ENCODE results near the gene UBE3C. TPM values are rescaled to one million over a fixed set of nuclear protein-coding genes. Genes with fewer than 3 reads are reported as not detected.
"Not testable (repeated sequence)": the region's sequence is repeated elsewhere in the genome, so short reads cannot be mapped to it uniquely, and the experiment has no call there.

UBE3C gene
- total RNA-seq, 1 experiment from 2014 or later, result 50.2 TPM

- no peak for DNase-seq (ENCODE audit: low spot score)
- in situ Hi-C loops (cut with HindIII; ENCODE audit: low sequenced_read_pairs), result no loop called here
These were observed 124.4 kb downstream of the UBE3C start for GRCh38 chr7:157263156-157263555.

GRCh38 chr7:157265051-157265450 lies 126.3 kb downstream of the UBE3C start:
- DNase-seq (ENCODE audit: low spot score), result no peak
- in situ Hi-C loops (cut with HindIII; ENCODE audit: low sequenced_read_pairs), result no loop called here

GRCh38 chr7:157266272-157266671 lies 127.5 kb downstream of the UBE3C start:
- DNase-seq (ENCODE audit: low spot score), result no peak
- in situ Hi-C loops (cut with HindIII; ENCODE audit: low sequenced_read_pairs), result no loop called here

GRCh38 chr7:157267516-157267915 lies 128.8 kb downstream of the UBE3C start:
- in situ Hi-C loops (cut with HindIII; ENCODE audit: low sequenced_read_pairs), result no loop called here
- DNase-seq (ENCODE audit: low spot score), result no peak

GRCh38 chr7:157267956-157268355 lies 129.2 kb downstream of the UBE3C start:
- in situ Hi-C loops (cut with HindIII; ENCODE audit: low sequenced_read_pairs), result no loop called here
- DNase-seq (ENCODE audit: low spot score), result no peak

GRCh38 chr7:157268540-157268939 lies 129.8 kb downstream of the UBE3C start:
- DNase-seq (ENCODE audit: low spot score), result no peak
- in situ Hi-C loops (cut with HindIII; ENCODE audit: low sequenced_read_pairs), result no loop called here

GRCh38 chr7:157269341-157270059 lies 130.8 kb downstream of the UBE3C start:
- in situ Hi-C loops (cut with HindIII; ENCODE audit: low sequenced_read_pairs), result no loop called here
- DNase-seq (ENCODE audit: low spot score), result no peak

GRCh38 chr7:157270060-157270444 lies 131.3 kb downstream of the UBE3C start:
- no peak for DNase-seq (ENCODE audit: low spot score)
- in situ Hi-C loops (cut with HindIII; ENCODE audit: low sequenced_read_pairs), result no loop called here

- no peak for DNase-seq (ENCODE audit: low spot score)
- in situ Hi-C loops (cut with HindIII; ENCODE audit: low sequenced_read_pairs), result no loop called here
These were observed 132.7 kb downstream of the UBE3C start for GRCh38 chr7:157271315-157271990.

- in situ Hi-C loops (cut with HindIII; ENCODE audit: low sequenced_read_pairs), result no loop called here
- no peak for DNase-seq (ENCODE audit: low spot score)
These were observed 133.2 kb downstream of the UBE3C start for GRCh38 chr7:157271991-157272324.

- in situ Hi-C loops (cut with HindIII; ENCODE audit: low sequenced_read_pairs), result no loop called here
- no peak for DNase-seq (ENCODE audit: low spot score)
These were observed 133.9 kb downstream of the UBE3C start for GRCh38 chr7:157272351-157273207.

GRCh38 chr7:157273208-157274093 lies 134.7 kb downstream of the UBE3C start:
- in situ Hi-C loops (cut with HindIII; ENCODE audit: low sequenced_read_pairs), result no loop called here
- peak; percentile 65 for DNase-seq (ENCODE audit: low spot score)

GRCh38 chr7:157274094-157274634 lies 135.4 kb downstream of the UBE3C start:
- in situ Hi-C loops (cut with HindIII; ENCODE audit: low sequenced_read_pairs), result not testable (repeated sequence)

GRCh38 chr7:157274991-157275427 lies 136.3 kb downstream of the UBE3C start:
- in situ Hi-C loops (cut with HindIII; ENCODE audit: low sequenced_read_pairs), result no loop called here
- no peak for DNase-seq (ENCODE audit: low spot score)

More at GRCh38 chr7:157274094-157274634, 135.4 kb downstream of the UBE3C start:
- not testable (repeated sequence) for DNase-seq (ENCODE audit: low spot score)

- in situ Hi-C loops (cut with HindIII; ENCODE audit: low sequenced_read_pairs), result no loop called here
- no peak for DNase-seq (ENCODE audit: low spot score)
These were observed 137.4 kb downstream of the UBE3C start for GRCh38 chr7:157276091-157276561.

- peak; percentile 17 for DNase-seq (ENCODE audit: low spot score)
- in situ Hi-C loops (cut with HindIII; ENCODE audit: low sequenced_read_pairs), result no loop called here
These were observed 138.2 kb downstream of the UBE3C start for GRCh38 chr7:157276731-157277562.

- DNase-seq (ENCODE audit: low spot score); in situ Hi-C loops (cut with HindIII; ENCODE audit: low sequenced_read_pairs): not testable (repeated sequence)
These were observed 138.8 kb downstream of the UBE3C start for GRCh38 chr7:157277568-157277967.
